Dermis microvascular lymphatic vessel endothelial cell (primary cell): ENCODE results near the gene TXNDC11. TPM values are rescaled to one million over a fixed set of nuclear protein-coding genes. Genes with fewer than 3 reads are reported as not detected.
A peak's percentile ranks its signal among the peaks of the same experiment; 100 is the strongest.

Experiments used
- DNase-seq, 2 donors: peaks; one replicate each; pipeline versions ENCODE4 v3.0.0 to v3.0.0-alpha.2; 2010; ENCODE audit warnings: low read depth in 2 of 2
- total RNA-seq: library from RNA; depleted of rRNA; stranded (reverse); fragments of >200 nt; gene quantifications from 2 replicates; pipeline ENCODE4 v1.2.1, GENCODE V29; 2014

TXNDC11 gene
- total RNA-seq, 1 donor from 2014 or later, result 17.6 TPM

DNA sequence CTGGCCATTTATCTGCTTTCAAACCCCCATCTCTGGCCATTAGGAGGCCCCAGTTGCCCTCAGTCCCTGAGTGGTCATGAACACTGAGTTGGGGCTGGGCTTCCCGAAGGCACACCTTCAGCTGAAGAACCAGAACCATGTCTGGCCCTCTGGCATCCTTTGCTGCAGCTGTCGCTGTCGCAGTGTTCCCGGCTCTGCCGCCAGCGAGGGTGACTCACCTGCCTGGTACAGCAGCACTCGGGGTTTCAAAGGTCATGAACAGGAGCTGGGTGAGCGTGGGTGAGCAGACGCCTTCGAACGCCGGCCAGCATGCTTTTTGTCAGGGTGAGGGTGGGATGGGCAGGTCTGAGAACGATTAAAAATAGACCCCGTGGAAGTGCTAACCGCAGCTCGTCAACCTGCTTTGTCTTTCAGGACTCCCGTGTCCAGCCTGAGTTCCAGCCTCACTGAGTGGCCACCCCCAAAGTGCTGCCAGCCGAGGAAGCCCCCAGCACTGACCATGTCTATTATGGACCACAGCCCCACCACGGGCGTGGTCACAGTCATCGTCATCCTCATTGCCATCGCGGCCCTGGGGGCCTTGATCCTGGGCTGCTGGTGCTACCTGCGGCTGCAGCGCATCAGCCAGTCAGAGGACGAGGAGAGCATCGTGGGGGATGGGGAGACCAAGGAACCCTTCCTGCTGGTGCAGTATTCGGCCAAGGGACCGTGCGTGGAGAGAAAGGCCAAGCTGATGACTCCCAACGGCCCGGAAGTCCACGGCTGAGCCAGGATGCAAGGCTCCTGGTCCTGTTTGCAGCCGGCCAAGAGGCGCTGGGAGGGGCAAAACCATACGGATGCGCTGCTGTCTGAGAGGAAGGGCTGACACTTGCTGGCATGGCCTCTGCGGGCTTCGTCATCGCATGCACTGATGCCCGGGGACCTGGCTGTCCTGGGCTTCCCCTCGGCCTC, 66.8 kb downstream of the TXNDC11 start:
- DNase-seq, result peak in 1 of 2 donors; percentile 12

DNA sequence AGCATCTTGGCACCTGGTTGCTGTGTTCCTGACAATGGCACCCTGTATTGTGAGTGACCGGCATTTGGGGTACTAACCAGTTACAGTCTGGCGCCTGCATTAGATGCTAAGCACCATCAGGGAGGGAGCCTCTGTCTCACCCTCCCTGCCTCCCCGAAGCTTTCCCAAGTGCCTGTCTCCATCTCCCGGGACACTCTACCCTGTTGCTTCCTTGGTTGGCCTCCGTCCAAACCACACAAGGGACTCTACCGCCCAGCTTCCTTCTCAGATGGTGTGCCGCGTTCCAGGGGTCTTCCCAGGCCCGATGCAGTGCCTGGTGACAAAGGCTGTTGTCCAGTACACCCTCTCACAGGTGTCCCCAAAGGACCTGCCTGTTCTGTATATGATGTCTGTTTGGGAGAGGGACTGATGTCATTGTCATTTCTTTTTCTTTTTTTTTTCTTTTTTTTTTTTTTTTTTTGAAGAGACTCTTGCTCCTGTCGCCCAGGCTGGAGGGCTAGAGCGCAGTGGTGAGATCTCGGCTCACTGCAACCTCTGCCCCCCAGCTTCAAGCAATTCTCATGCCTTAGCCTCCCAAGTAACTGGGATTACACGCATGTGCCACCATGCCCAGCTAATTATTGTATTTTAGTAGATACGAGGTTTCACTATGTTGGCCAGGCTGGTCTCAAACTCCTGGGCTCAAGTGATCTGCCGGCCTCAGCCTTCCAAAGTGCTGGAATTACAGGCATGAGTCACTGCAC, 67.7 kb downstream of the TXNDC11 start:
- peak in 1 of 2 donors; percentile 47 for DNase-seq

DNA sequence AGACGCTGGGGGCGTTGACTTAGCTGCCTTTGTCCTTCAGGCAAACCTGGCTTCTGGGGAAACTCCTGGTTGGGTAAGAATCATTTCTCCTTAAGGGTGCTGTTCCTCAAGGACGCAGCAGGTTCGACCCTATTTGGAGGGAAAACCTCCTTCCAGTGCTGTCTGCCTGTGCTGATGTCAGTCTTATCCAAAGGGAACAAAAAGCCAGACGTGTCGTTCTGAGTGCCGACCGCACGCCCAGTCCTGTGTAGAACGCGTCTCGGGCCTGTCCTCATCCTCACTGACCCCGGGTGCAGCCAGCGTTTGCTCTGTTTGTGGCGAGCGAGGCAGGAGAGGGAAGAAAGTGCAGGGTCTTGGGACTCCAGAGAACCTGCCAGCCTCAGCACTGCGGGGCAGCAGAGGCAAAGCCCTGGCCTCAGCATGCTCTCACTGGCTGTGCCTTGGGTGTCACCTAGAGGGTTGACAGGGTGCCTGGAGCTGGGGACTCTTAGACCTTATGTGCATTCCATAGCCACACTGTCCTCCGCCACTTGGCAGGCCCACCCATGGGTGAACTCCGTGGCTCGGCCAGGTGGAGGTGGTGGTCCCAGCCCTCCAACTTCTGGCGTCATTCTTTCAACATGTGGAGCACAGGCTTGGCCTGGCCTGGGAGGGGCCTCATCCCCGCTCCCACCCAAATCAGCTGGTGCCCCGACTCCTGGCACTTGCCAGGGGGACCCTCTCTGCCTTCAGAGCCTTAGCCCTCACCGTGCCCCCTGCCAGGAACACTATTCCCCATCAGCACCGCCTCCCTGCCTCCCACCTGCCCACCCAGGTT, 68.4 kb downstream of the TXNDC11 start:
- DNase-seq, result no peak

DNA sequence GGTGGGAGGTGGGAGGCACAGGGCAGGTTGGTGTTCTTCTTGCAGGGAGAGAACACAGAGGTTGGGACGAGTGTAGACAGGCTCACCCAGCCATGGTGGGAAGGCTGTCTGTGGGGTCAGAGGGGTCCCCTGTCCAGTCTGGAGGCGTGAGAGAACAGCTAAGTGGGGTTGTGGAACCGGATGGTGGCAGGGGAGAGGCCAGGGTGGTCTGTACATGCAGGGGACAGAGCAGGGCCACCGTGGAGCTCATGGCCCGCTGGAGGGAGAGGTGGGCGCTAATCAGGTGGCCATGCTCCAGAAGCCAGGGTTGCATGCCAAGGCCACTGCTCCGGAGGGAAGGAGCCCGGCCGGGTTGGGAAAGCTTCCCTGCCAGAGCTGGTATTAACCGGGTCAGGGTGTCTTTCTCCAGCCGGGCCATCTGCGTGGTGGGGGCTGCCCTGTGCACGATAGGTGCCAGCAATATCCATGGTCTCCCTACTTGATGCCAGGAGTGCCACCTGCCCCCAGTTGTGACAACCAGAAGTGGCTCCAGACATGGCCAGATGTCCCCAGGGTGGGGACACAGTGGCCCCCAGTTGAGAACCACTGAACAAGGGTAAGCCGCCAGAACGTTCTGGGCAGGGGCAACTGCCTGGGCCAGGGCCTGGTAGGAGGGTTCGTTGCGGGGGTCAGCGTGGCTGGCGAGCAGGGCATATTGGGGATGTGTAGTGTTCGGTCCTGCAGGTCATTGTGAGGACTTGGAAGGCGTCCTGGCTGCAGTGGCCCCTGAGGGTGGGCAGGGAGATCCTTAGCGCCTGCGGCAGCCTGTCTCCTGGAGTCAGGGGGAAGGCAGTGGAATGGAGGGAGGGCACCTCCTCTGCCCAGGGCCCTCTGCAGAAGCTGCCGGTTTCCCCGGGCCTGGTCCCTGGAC, 69.3 kb downstream of the TXNDC11 start:
- no peak for DNase-seq

DNA sequence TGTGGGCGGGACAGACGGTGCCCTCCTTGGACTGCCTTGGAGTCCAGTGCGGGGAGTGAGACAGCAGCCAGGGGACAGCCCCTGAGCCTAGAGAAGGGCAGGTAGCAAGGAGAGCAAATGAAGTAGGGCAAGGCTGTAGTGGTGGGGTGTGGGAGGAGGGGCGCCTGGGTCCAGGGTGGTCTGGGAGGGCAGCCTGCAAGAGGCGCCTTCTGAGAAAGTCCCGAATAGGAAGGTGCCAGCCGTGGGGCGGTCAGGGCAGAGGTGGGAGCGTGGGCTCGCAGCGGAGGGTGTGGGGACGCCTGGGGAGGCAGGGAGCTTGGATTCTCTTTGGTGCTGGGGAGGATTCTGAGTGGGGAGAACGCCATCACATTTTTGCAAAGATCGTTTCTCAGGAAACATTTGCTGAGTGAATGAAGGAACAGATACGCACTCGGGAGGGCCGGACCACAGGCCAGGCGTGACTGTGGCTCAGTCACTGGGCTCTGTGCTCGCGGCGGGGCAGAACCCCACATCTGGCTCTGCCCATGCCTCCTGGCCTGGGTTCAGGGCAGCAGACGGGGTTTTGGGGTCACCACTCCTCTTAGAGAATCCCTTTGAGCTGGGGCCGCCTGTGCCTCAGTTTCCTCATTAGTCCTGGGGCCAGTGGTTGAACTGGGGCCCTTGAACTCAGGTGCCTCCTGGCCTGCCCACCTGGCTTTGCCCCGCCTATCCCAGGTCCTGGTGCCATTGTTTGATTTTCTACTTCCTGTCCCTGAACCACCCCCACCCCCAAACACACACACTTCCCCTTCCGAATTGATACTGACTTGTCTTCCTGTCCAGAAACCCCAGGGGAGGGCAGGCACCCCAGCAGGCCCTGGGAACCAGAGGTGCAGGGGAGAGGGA, 70.2 kb downstream of the TXNDC11 start:
- peak in 1 of 2 donors; percentile 36 for DNase-seq

DNA sequence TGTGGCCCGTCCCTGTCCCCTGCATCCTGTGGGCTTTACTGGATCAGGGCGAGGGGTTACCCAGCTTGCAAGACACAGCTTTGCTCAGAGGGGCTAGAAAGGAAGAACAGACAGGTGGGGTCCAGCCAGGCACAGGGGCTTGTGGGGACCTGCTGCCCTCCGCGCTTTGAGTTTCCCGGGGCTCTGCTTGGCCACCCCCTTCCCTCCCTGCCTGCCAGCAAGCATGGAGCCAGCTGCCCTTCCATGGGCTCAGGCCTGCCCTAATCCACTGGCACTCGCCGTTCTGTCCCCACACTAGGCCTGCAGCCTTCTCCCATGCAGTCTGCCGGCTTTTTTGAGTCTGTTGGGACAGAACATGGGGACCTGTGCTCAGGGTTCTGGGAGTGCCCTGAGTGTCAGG, 71.0 kb downstream of the TXNDC11 start:
- DNase-seq, result no peak

DNA sequence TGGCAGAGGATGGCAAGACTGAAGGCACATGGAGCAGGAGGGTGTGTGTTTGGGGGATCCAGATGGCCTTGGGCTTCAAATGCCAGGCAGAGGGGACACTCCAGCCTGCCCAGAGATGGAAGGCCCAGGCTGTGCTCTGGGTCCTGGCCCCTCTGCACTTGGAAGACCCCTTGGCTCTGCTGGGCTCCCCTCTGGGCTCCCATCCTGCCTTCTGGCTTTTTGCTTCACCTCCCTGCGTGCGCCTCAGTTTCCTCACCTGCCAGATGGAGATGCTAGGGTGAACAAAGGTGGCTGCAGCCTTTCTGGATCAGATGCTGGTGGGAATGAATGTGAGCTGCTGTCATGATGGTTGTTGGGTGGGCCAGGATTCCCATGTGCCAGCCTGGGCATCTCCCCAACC, 71.4 kb downstream of the TXNDC11 start:
- no peak for DNase-seq

DNA sequence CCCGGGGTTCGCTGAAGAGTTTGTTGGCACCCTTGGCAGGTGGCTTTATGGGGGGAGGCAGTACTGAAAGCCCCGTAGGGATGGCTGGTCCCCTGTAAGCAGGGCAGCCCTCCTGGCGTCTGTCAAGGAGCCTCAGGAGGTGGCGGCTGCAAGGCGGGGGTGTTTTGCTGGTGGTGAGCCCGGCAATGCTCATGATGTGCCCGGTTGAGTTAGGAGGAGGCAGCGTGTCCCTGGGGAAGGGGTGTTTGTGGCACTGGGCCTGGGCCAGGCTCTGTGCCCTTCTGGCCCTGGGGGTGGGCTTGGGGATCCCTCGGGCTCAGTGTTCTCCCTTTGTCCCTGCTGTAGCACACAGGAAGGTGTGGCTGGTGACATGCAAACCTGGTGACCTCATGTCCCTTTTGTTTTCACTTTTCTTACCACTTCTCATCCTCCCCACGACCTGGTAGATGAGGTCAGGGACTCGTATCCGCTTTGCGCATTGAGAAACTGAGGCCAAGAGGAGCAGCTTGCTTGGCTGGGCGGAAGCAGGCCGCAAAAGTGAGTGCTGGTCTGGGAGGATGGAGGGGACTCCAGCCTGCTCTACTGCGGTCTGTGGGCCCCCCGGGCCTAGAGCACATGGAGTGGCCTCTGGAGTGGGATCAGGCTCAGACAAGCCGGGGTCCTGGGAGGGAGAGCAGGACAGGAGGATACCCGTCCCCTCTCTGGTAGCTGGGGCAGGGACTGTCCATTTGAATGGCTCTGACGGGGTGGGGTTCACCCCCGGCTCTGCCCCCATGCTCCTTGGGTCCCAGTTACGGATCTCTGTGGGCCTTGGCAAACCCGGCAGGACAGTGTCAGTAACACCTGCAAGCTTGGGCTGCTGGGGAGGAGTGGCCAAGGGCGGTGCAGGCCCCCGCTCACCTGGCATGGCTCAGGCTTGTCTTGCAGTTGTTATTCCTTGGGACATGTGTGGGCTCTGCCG, 72.2 kb downstream of the TXNDC11 start:
- DNase-seq, result no peak

DNA sequence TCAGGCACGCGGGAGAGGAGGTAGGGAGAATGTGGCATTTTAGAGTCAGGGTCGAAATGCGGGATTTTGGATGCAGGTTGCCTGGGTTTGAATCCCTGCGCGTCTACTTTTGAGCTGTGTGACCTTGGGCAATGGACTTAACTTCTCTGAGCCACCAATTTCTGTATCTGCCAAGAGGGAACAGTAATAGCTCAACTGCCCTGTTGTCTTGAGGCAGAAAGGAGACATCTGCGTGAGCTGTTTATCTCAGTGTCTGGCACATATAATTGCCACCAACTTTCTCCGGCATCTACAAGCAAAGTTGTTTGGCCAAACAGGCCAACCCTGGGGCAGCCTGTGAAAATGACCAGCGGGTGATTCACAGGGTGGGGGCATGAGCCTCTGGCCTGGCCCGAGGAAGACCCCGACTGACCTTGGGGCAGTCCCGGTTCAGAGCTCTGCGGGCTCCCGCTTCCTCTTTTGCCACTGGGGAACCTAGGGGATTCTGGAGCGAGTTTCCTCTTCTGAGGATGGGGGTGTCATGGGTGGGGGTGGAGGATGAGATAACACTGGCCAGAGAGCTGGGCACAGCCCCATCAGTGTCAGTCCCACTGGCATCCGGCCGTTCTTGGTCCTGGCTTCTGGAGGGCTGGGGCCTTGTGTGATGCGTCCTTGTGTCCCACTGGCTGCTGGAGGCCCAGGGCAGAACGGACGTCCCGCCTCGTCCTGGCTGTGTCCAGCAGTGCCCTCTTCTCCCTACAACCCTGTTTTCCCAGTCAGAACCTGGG, 73.1 kb downstream of the TXNDC11 start:
- DNase-seq, result peak; percentile 23 to 62

DNA sequence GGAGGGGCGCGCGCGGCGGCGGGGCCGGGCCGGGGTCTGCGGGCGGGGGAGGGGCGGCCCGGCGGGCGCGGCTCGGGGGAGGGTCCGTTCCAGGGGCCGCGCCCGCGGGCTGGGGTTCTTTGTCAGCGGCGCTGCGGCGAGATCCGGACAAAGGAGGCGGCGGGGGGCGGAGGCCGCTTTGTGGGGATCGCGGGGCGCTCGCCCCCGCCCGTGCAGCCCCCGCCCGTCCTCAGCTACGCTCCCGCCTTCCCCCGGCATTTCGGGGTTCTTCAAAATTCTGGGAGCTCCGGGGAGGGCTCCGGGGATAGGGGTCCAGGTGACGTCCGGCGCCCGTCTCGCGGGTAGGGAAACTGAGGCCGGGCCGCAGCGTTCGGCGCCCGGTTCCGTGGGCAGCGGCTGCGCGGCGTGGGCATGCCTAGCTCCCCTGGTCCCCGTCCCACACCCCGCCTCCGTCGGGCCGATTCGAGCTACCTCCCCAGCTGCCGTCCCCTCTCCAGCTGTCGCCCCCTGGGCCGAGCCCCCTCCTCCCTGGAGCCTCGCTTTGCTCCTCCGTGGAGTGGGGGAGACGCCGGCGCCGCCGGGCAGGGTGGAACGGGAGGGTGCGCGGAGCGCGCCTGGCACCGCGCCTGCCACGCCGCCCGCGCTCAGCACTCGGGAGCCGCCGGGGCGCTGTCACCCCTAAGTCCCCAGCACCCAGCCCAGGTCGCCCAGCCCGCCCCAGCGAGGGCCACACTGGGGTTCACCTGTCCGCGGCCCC, 73.9 kb downstream of the TXNDC11 start:
- DNase-seq, result no peak

DNA sequence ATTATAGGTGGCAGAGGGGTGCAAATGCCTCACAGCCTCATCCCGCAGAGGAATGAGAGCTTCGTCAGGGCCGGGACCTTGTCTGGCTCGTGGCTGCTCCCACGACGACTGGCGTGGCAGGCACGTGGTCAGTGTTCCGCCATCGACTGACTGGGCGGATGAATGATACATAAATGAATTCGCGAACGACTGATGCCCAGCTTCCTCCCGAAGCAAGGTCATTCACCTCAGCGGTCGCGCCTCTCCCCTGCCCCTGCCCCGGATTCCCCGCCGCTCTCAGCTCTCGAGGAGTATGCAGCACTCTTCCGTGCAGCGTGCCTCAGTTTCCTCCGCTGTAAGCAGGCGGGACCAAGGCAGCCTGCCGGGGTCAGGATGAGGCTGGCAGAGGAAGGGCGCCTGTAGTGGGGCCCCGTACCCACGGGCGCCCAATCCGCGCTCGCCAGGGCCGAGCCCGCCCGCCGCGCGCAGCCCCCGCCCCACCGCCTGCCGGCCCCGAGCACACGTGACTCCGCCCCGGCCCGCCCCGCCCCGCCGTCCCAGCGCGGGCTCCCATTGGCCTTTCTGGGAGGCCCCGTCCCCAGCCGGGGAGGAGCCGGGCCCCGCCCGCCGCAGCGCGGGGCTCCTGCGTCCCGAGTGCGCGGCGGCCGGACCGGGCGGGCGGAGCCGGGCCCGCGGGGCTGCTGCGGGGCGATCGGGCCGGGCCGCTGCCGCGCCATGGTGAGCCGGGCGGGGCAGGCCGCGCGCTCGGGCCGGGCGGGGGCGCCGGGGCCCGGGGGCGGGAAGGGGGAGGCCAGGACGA, 74.6 kb downstream of the TXNDC11 start, which contains the start of gene SNN:
Gene SNN (plus strand): TSS at position 632 of the 799 bp plus-strand sequence. CDS start 7,605 bp downstream, outside the sequence.
- DNase-seq, result peak; percentile 45 to 87

DNA sequence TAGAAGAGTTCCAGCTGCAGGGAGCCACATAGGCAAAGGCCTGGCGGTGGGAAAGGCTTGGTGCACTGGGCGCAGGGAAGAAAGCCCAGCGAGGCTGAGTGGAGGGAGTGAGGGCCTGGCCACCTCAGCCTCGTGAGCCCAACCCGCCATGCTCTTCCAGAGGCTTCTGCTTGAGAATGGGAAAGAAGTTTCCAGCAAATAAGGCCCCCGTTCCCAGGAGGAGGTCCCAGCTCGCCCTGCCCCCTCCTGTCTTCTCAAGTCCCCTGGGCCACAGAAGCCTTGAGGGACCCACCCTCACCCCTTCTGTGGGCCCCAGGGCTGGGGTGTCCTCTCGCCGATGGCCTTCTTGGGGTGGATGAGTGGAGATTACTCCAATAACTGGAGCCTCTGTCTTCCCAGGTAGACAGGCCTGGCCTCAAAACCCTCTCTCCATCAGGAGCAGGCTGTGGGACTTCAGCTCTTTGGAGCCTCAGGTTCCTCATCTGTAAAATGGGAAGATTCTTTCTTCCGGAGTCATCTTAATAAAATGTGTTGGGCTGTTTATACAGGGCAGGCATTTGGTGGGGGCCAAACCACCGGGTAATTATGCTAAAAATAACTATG, 75.3 kb downstream of the TXNDC11 start:
- no peak for DNase-seq

DNA sequence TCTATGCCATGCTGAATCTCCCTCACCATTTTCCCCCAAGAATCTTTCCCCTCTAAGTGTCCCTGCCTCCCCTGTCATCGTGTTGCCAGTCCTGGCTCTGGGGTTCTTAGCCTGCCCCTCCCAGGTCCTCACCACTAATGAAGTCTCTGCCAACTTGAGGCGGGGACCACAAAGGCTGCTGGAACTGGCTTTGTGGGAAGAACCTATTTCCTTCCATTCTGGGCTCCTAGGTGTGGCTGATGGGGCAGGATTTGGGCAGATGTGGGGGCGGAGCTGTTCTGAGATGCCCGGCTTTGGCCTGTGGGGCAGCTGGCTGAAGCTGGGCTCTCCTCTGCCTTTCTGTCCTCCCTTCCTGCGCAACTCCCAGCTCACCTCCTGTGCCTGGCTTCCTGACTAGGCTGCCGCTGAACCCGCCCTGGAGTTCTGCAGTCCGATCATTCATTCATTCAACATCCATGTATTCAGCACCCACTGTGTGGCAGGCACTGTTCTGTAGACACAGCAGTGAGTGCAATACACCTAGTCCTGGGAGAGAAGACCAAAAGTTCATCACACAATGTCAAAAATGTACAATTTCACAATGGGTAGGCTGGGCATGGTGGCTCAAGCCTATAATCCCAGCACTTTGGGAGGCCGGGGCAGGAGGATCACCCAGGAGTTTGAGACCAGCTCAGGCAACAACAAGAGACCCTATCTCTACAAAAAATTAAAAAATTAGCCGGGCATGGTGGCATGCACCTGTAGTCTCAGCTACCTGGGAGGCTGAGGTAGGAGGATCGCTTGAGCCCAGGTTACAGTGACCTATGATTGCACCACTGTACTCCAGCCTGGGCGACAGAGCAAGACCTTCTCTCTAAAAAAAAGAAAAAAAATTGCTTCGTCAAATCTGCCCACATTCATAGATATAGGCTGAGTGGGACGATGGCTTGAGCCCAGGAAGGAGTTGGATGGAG, 76.3 kb downstream of the TXNDC11 start:
- DNase-seq, result no peak

DNA sequence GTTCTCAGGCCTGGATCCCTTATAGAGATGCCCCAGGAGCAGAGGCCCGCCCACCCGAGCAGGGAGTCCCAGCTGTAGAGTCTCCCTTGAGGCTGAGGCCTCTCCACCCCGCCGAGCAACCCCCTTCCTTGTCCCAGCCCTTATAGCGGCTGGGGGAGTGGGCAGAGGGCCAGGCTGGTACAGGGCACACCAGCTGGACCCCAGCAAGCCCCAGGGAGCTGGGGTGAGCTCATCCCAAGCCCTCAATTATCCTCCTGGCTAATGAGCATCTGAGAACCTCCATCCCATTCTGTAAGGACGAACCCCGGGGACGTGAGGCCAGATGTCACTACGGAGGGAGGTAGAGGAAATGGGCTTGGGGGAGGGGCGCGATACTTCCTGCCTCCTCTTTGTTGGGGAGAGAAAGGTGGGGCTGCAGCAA, 77.6 kb downstream of the TXNDC11 start:
- DNase-seq, result no peak
